ENCODE data around the gene MYNN.
A peak's percentile ranks its signal among the peaks of the same experiment; 100 is the strongest.

MYNN gene

DNA sequence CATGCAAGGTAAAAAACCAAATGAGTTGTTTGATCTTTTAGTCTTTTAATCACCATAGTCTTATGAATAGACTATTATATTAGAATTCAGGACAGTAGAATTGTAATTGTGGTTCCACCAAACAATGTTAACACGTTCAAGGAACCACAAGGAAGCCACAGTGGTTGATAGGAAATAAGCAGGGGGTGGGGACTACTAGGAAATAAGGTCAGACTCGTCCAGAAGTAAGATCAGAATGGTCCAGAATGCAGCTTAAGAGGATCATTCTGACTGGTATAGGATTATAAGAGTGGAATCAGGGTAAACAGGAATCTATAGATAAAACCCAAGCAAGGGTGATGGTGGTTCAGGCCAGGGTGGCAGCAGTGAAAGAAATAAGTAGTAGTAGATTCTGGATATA, 7.5 kb downstream of the MYNN start:
- DNase-seq = no peak

DNA sequence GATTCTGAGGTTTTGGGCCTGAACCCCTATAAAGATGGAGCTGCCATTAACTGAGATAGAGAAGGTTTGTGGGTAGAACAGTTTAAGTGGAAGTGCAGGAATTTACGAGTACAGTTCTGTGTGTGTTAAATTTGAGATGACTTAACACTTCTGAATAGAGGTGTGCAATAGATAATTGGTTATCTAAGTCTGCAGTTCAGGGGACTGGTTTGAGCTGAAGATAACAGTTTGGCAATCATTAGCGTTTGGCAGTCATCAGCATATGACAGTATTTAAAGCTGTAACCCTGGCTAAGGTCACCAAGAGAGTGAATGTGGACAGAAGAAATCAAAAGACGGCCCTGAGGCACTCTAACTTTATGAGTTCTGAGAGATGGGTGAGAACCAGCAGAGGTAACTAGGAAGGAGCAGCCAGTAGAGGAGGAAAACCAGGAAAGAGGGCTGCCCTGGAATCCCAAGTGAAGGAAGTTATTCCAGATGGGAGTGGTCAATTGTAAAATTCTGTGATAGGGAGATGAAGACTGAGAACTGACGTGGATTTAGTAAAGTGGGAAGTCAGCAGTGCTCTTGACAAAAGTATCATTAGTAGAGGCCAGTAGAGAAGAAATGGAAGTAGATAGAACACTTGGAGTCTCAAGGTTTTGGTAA, 8.1 kb downstream of the MYNN start:
- no peak for DNase-seq

DNA sequence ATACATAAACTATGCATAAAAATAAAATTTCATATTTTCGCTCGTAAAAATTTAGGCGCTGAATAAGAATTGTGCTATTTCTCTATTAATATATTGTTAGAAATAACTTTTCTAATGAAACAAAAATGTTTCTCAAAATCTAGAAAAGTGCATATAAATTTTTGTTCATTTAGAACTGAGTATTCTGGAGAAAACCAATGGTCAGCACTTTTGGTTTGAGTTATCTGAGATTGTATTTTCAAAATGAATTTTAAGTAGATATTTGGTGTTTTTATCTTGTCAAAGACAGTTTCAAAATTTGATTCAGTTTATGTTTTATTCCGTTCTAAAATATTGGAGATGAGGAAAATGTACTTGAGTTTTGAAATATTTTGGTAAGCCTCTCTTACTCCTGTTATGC, 13.9 kb downstream of the MYNN start:
- DNase-seq = no peak

DNA sequence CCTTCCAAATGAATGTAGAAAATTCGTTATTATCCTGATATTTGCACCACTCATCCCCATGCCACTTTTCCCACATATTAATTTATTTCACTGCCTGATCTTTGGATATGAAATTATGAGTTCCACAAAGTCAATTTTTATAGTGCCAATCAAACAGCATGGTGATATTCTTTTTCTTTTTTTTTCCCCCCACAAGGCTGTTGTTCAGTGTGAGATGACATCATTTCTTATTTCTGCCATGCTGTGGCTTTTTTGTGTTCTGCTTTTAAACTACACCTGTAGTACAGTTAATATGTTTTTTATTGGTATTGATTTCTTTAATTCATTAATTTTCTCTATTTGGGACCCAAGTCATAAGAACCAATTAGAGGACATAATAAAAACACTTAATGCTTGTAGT, 14.6 kb downstream of the MYNN start:
- no peak for DNase-seq

DNA sequence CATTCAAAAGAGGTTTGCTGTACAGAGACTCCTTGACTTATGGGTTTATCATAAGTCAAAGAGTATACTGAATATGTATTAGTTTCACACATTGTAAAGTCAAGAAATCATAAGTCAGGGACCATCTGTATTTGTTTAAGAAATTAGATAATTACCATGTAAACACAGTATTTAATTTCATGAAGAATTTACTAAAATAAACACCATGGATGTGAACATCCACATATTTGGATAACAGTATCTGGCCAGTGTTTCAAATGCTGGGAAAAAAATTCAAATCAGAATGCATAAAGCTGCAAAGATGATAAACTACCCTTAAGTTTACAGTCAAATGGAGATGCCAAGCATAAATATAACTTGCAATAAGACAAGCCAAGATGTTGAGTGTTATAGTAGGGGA, 17.0 kb downstream of the MYNN start:
- DNase-seq = no peak

DNA sequence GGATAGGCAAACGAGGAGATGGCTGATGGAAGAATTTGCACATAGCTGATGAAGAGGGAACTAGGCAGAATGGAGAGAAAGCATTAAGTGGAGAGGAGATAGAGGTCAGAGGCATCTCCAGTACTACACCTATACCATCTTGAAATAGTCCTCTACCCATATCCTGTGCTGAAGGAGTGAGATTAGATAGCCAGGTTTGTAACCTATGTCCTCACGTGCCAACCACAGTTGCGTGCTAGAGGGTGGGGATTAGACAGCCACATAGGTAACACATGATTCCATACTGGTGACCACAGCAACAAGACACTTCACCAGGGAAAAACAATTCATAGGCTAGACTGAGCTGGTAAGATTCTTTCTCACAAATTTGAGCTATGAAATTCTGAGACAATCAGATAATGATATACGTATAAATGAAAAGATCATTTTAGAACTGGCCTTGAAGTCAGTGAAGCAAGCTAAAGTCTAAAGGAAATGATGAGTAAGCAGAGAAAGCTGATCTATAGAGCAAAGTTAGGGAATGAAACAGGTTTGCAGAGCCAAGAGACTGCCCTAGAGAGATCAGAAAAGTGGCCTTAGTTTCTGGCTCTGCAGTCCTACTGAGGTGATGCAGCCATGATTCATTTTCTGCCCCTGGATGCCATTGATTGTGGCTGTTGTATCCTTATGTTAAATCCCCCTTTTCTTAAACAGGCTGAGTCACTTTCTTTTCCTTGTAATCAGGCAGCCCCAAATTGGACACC, 17.7 kb downstream of the MYNN start:
- peak; percentile 25 for DNase-seq

DNA sequence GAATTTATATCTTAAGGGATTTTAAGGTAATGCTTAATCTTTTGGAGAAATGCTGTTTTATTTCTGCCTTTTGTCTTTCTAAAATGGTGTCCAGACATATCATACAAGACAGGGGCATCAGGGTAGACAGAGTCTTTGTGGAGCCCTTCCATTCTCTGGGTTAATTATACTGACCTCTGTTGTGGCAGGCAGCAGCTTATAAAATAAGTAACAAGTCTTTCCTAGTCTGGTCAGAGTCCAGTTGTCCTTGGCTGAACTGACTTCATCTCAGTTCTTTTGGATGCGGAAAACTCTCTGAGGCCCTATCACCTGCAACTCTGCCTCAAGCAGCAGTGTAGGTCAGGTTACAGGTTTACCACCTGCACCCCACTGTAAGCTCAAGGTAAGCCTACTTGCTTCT, 19.2 kb downstream of the MYNN start:
- no peak for DNase-seq

DNA sequence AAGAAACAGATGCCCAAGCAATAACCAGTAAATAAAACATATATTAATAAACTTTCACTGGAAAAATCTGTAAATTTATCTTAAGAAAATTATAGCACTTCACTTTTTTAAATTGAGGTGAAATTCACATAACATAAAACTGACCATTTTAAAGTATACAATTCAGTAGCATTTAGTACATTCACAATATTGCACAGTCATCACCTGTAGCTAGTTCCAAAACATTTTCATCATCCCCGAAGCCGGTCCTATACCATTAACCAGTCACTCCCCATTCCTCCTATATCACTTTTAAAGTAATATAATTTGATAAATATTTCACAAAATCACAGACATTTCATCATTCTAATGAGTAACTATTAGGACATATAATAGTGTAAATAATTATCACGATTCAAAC, 31.5 kb downstream of the MYNN start:
- DNase-seq = no peak

DNA sequence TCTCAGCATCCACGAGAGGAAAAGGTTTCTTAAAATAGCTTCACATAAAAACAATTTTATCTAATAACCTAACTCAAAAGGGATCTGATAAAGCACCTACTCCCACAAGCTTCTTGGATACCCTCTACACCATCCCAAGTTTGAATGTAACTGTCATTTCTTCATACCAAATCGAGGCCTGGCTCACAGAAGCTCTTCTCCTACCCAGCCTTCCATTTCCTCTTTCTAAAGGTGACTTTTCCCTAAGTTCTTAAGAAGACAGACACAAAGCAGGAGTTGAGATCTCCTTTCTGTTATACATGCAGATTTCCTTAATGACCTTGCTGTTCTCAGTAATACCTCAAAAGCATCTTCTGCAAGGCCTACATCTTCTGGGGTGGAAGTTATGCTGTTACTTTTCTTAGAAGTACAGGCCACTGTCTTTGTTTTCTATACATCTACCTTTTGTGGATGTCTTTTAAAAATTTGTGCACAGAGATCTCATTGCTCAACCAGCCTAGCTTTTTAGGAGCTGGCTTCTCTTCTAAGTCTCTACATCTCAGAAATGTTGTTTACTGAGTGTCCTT, 36.1 kb downstream of the MYNN start:
- DNase-seq = no peak

DNA sequence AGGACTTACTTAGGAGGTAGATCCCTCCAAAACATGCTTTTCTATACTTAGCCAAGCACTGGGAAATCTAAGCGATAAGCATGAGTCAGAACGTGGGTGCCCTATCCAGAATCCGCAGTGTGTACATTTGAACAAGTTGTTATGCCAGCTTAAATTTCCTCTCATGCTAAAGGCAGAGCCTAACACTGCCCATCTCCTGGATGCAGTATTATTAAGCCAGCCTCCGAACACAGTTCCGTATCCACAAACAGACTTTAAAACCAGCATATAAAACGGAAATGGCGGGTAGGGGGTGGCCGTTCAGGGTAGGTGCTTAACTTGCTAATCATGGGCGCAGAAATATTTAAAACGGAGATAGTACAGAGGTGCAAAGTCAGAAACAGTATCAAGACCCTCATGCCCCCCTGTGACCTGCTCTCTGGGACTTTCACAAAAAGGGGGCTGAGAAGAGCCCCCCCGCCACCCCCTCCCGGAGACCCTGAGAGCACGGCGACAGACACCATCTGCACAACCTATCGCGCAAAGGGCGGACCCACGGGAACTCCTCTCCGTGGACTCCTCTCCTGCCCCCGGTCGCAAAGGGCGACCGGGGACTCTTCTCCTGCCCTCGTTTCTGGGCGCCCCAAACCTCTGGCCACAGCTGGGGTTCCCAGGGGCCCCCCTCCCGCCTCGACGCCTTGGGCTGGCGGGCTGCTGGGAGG, 38.6 kb downstream of the MYNN start:
- peak; percentile 71 for DNase-seq

DNA sequence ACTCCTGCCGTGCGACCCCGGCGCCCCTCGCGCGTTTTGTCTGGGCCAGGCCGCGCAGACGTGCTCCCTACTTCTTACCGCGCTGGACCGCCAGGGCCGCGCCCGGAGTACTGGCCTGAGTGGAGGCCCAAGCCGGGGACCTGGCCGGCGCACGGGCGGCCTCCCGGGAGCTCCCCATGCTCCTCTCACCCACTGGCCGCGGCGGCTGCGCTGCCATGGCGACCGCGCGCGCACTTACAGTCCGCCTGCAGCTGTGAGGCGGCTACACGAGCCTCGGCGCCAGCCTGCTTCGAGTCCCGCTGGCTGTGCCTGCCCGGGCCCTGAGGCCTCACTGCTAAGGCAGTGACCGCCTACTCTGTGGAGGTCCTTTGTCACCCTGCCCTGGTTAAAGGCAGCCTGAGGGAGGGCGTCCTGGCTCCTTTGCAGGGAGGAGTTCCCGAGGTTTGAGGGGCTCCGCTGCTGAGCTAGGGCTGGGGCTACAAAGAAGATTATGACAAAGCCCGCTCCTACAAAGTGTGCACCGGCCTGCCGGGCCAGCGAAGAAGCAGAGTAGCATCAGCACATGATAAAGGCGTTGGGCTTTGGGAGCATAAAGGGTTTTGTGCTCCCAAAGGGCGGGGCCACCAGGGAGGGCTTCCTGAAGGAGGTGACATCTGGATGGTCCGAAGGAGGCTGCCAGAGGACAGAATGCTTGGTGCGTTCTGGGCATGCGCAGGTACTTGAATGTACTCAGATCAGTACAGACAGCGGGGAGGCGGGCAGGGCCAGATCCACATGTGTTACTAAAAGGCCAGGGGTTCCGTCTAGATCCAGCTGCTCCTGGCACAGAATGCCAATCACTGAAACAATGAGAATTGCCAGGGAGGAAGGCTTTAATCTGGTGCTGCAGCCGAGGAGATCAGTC, 39.4 kb downstream of the MYNN start, which contains the start of the genes LRRC34 and LRRIQ4:
TSS of gene LRRC34 (minus strand) at position 573 of the 904 bp plus-strand sequence. CDS start at position 217, 356 bp downstream.
TSS of gene LRRIQ4 (plus strand) at position 539 of the 904 bp plus-strand sequence. CDS start 9,052 bp downstream, outside the sequence.
- DNase-seq = peak; percentile 75

DNA sequence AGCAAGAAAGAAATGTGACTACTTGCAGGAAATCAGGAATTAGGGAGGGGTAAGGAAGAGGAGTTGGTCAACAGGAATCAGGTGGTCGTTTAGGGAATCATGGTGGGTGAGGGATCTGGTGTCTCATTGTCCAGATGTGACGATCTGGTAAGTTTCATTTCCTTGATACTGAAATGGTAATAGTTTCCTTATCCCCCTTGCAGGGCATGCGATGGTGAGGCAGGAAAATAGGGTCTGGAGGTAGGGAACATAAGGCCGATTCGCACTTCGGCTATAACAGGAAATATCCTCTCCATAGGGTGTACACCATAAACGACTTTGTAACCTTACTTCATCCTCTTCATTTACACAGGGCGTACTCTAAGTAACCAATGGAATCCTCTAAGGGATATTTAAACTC, 40.1 kb downstream of the MYNN start:
- DNase-seq = no peak

DNA sequence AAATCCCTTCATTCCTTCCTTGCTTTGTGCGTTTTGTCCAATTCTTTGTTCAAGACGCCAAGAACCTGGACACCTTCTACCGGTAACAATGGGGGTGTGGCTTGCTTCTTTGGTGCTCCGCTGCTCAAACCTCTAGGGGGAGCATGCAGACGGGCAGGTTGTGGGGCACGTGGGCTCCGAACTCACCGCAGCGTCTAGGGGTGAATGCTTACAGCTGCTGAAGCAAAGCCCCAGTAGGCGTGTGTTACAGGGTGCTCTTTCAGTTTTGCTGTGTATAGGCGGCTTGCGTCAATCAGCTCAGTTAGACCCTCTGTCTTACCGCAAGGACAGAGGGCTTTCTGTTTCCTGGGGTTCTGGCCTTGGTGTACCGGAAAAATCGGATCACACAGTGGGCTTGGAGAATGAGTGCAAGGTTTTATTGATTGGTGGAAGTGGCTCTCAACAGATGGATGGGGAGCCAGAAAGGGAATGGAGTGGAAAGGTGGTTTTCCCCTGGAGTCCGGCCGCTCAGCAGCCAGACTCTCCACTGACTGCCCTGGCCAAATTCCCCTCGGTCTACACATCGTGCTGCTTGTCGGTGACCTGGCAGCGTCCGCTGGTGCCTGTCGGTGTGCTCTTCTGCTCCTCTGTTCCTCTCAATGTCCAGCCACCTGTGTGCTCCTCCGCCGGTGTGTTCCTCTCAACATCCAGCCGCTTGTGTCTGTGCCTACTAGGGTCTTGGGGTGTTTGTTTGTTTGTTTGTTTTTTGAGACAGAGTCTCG, 40.7 kb downstream of the MYNN start:
- no peak for DNase-seq

DNA sequence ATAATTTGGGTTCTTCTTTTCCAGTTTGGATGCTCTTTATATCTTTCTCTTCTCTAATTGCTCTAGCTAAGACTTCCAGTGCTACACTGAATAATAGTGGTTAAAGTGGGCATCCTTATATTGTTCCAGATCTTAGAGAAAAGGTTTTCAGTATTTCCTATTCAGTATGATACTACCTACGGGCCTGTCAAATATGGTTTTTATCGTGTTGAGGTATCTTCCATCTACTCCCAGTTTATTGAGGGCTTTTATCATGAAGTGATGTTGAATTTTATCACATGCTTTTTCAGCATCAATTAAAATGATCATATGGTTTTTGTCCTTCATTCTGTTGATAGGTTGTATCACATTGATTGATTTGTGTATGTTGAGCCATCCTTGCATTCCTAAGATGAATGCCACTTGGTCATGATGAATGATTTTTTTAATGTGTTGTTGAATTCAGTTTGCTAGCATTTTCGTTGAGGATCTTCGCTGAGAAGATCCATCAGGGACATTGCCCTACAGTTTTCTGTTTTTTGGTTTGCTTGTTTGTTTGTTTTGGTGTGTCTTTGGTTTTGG, 42.5 kb downstream of the MYNN start:
- DNase-seq = no peak

DNA sequence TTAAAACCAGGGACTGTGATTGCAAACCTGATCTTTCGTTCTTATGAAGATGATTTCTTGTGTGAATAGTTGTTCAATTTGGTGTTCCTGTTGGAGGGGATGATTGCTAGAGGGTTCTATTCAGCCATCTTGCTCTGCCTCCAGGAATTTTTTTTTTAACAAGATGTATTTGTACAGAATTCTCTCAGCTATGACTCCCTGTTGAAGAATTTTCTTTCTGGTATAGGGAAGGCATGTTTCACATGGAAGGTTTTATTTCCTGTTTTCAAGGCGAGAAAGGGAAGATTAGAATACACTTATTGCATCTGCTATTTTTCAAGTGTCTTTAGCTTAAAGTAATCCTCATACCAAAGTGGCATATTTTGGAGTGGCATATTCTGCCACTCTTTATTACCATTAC, 45.1 kb downstream of the MYNN start:
- peak; percentile 53 for DNase-seq

DNA sequence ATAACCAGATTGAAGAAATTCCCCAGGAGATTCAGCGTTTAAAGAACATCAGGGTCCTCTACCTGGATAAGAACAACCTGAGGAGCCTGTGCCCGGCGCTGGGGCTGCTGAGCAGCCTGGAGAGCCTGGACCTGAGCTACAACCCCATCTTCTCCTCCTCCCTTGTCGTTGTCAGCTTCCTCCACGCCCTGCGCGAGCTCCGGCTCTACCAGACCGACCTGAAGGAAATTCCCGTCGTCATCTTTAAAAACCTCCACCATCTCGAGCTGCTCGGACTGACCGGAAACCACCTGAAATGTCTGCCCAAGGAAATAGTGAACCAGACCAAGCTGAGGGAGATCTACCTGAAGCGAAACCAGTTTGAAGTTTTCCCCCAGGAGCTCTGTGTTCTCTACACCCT, 48.9 kb downstream of the MYNN start:
- no peak for DNase-seq

DNA sequence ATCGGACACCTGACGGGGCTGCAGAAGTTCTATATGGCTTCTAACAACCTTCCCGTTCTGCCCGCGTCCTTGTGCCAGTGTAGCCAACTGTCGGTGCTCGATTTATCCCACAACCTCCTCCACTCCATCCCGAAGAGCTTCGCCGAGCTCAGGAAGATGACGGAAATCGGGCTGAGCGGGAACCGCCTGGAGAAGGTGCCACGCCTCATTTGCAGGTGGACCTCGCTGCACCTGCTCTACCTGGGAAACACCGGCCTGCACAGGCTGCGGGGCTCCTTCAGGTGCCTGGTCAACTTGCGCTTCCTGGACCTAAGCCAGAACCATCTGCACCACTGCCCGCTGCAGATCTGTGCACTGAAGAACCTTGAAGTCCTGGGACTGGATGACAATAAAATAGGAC, 49.3 kb downstream of the MYNN start:
- no peak for DNase-seq

DNA sequence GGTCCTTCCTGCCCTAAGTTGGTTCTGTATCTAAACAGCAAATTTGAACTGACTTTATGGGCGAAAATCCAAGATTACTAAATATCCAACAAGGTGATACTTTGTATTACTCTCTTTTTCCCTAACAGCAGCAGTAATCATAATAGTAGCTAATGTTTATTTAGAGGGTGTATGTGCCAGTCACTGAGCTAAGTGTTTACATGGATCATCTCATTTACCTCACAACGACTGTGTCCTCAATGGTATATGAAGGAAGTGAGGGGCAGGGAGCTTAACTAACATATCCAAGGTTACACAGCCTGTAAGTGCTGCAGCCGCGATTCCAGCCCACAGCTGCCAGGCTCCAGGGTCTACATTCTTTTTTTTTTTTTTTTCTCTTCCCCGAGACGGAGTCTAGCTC, 49.8 kb downstream of the MYNN start:
- no peak for DNase-seq

DNA sequence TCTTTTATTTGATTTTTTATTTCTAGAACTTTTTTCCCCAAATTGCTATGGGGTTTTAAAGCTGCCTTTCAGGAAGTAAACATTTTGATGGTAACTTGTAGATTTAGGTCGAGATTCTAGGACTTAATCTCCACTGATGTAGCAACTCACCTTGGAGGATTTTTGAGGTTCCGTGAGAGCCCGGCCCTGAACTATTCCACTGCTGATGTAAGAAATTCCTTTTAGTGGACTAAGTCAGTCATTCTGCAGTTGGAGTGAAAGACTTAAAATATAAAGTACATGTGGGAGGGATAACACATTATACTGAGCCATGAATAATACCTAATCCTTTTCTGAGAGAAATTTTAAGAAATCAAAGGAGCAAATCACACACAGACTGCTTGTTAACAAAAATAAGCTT, 52.1 kb downstream of the MYNN start:
- DNase-seq = no peak

DNA sequence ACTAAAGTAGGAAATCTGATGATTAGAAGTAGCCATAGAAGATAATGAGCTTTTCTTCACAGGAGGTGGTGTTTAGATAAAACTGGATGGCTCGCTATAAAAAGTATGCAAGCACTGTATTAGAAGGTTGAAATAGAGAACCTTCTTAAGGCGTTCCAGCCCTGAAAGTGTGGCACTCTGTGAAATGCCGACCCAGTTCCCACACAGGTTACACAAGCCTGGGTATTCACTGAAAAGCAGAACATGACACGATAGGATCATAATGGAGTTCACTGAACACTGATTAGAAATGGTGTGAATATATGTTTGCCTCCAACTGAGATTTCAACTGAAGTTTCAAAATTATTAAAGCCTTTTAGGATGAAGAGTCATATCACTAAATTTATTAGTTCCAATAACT, 54.5 kb downstream of the MYNN start:
- DNase-seq = no peak

DNA sequence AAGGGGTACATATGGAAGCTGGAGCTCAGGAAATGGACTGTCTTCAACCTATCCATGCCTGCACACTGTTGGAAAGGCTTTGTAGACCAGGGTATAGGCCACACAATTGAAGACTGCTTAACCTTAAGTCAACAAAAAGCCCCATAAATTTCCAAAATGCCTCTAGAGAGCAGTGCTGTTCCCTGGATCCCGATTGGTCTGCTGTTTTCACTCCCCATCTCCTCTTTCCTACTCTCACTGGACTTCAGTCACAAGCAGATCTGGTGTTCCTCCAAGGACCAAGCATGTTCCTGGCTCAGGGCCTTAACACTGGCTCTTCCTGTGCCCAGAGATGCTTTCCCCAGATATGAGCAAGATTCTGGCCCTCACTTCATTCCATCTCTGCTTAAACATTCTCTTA, 62.3 kb downstream of the MYNN start:
- DNase-seq = no peak

Data from fibroblast of skin of right quadriceps (primary cell).